Peyer's patch (tissue), 4 donors: ENCODE results near the gene NAV1. TPM values are rescaled to one million over a fixed set of nuclear protein-coding genes. Genes with fewer than 3 reads are reported as not detected.

Source experiments
- DNase-seq, 3 donors: peaks; one replicate each; pipeline ENCODE4 v3.0.0-alpha.2; 2017 to 2019
- H3K27ac ChIP-seq, 4 donors: fragments of 200-600 bp; sonication (generic); one replicate each; pipeline ENCODE4 v1.5.1; 2016 to 2019
- H3K27me3 ChIP-seq, 2 donors: fragments of 200-600 bp; sonication (generic); one replicate each; pipeline ENCODE4 v1.5.1; 2019
- H3K36me3 ChIP-seq, 3 donors: fragments of 200-600 bp; sonication (generic); one replicate each; pipeline ENCODE4 v1.5.1; 2016 to 2019
- H3K4me1 ChIP-seq, 4 donors: fragments of 200-600 bp; sonication (generic); one replicate each; pipeline ENCODE4 v1.5.1; 2016 to 2019
- H3K4me3 ChIP-seq, 4 donors: fragments of 200-600 bp; sonication (generic); 1 replicate in 3 of 4; 2 replicates in 1 of 4; pipeline ENCODE4 v1.5.1; 2016 to 2019; ENCODE audit warnings: mild to moderate bottlenecking in 1 of 4
- H3K9me3 ChIP-seq, 4 donors: fragments of 200-600 bp; sonication (generic); one replicate each; pipeline ENCODE4 v1.5.1; 2016 to 2019; ENCODE audit warnings: mild to moderate bottlenecking in 1 of 4
- CTCF ChIP-seq, 6 experiments: fragments of 450-650 bp in 4 of 6; fragments of 200-600 bp in 2 of 6; sonication (generic) in 1 of 6; IDR thresholded peaks; one replicate each; pipeline ENCODE4 v1.5.1; 2017 to 2019; ENCODE audit warnings: antibody characterized with exemption in 6 of 6, mild to moderate bottlenecking in 3 of 6, moderate library complexity in 1 of 6
- POLR2A ChIP-seq, 2 donors: fragments of 450-650 bp; IDR thresholded peaks; one replicate each; pipeline ENCODE4 v1.5.1; 2017; ENCODE audit warnings: antibody characterized with exemption in 2 of 2, mild to moderate bottlenecking in 2 of 2, moderate library complexity in 2 of 2
- total RNA-seq, 4 donors: library from RNA; depleted of rRNA; stranded (reverse); fragments of >200 nt; gene quantifications; one replicate each; pipeline ENCODE4 v1.1.0, GENCODE V29; 2016

NAV1 gene
- total RNA-seq, 4 donors from 2014 or later = 6.7 to 47.9 (median 14.9) TPM

DNA sequence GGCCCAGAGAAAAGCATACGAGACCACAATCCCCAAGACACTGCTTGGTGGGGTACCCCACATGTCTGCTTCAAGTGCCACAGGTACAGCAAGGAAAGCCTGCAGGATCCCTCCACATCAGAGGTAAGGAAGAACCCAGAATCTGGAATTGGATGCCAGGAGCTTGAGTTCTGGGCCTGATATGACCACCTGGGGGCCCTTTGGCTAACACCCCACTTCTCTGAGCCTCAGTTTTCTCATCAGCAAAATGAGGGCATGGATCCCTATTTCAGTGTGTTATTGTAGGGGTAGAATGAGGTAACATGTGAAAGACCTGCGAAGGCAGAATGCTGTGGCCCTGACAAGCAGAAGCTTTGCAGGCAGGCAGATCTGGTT, 24.5 kb downstream of the NAV1 start:
- TF ChIP-seq CTCF (IDR thresholded peaks at IDR 0.05) = no peak
- TF ChIP-seq POLR2A (IDR thresholded peaks at IDR 0.05) = no peak
- no peaks in the 10 kb centered on the region for H3K36me3 ChIP-seq
- DNase-seq = no peak
- no peak overlapping the region for H3K4me3 ChIP-seq
- peaks cover 0 to 5% (median 0%) of the 10 kb centered on the region in 4 donors for H3K4me1 ChIP-seq
- H3K27ac ChIP-seq = peak overlapping the region in 2 of 4 donors; percentile 22 to 62
- H3K27me3 ChIP-seq = no peaks in the 10 kb centered on the region
- H3K9me3 ChIP-seq = no peaks in the 10 kb centered on the region

GRCh38 chr1:201563941-201564340, 25.0 kb downstream of the NAV1 start:
- TF ChIP-seq CTCF (IDR thresholded peaks at IDR 0.05) (no peak), POLR2A (IDR thresholded peaks at IDR 0.05) (no peak)
- Histone ChIP-seq H3K27me3 (no peaks in the 10 kb centered on the region), H3K4me1 (peaks cover 0 to 5% (median 0%) of the 10 kb centered on the region in 4 donors), H3K9me3 (no peaks in the 10 kb centered on the region), H3K36me3 (no peaks in the 10 kb centered on the region), H3K4me3 (no peak overlapping the region), H3K27ac (no peak overlapping the region)
- no peak for DNase-seq

GRCh38 chr1:201565024-201565730, 26.2 kb downstream of the NAV1 start:
- Histone ChIP-seq H3K4me1 (peaks cover 0 to 5% (median 0%) of the 10 kb centered on the region in 4 donors), H3K9me3 (no peaks in the 10 kb centered on the region), H3K27ac (peak overlapping the region in 1 of 4 donors; percentile 31), H3K27me3 (no peaks in the 10 kb centered on the region), H3K4me3 (no peak overlapping the region), H3K36me3 (no peaks in the 10 kb centered on the region)
- TF ChIP-seq CTCF (IDR thresholded peaks at IDR 0.05) (no peak), POLR2A (IDR thresholded peaks at IDR 0.05) (no peak)
- DNase-seq = no peak

DNA sequence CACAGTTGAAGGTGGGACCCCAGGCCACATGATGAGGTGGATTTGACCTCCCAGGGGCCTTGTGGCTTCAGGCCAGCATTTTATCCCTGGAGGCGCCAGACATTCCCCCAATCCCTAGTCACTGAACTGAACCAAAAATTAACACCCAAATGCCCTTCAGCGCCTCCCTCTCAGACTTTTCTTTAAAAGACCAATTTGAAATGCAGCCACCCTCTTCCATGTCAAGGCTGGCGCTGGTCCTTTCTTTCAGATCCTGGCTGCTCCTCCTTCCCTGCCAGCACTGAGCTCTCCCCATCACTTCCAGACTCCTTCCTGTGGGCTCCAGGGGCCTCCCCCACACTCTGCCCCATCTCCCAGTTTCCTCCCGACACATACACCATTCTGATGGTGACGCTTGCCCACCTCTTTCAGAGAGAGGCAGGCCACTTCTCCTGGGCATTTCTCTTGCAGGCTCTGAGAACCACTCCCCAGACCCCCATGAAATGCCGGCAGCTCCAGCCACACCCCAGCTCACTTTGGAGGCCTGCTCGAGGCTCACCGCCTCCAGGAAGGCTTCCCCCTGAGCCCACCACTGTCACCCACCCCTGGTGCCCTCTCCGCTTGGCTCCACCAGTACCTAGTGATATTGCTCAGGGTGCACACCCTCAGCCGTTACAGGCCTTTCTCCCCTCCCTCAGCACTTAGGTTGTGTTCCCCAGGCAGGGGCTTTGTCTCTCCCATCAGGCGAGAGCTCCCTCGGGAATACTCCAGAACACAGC, 27.0 kb downstream of the NAV1 start:
- Histone ChIP-seq H3K4me1 (peaks cover 0 to 5% (median 0%) of the 10 kb centered on the region in 4 donors), H3K9me3 (no peaks in the 10 kb centered on the region), H3K27me3 (no peaks in the 10 kb centered on the region), H3K36me3 (no peaks in the 10 kb centered on the region), H3K27ac (peak overlapping the region in 1 of 4 donors; percentile 31), H3K4me3 (no peak overlapping the region)
- no peak for TF ChIP-seq POLR2A (IDR thresholded peaks at IDR 0.05)
- TF ChIP-seq CTCF (IDR thresholded peaks at IDR 0.05) = no peak
- no peak for DNase-seq

DNA sequence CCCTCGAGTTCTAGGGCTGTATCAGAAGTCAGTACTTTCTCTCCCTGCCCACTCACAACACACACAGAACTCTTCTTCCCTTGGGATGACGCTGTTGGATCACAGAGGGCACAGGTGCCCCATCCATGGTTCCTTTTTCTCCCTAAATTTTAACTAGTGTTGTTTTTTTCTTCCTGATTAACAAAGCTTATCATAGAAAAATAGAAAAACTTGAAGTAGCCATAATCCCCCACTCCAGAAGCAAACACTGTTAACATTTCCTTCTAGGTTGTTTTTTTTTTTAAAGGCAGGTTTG, 27.5 kb downstream of the NAV1 start:
- H3K9me3 ChIP-seq = no peaks in the 10 kb centered on the region
- no peaks in the 10 kb centered on the region for H3K27me3 ChIP-seq
- H3K4me1 ChIP-seq = peaks cover 0 to 5% (median 0%) of the 10 kb centered on the region in 4 donors
- H3K4me3 ChIP-seq = no peak overlapping the region
- no peak for DNase-seq
- H3K36me3 ChIP-seq = no peaks in the 10 kb centered on the region
- TF ChIP-seq POLR2A (IDR thresholded peaks at IDR 0.05) = no peak
- TF ChIP-seq CTCF (IDR thresholded peaks at IDR 0.05) = no peak
- H3K27ac ChIP-seq = no peak overlapping the region
